NCI-H1105 (cell line): ENCODE results near the gene RBM48.
"Not testable (repeated sequence)": the region's sequence is repeated elsewhere in the genome, so short reads cannot be mapped to it uniquely, and the experiment has no call there.

ENCODE experiments used
- DNase-seq: peaks from one replicate; lab custom pipeline; 2025; lab: John Stamatoyannopoulos, UW

RBM48 gene

DNA sequence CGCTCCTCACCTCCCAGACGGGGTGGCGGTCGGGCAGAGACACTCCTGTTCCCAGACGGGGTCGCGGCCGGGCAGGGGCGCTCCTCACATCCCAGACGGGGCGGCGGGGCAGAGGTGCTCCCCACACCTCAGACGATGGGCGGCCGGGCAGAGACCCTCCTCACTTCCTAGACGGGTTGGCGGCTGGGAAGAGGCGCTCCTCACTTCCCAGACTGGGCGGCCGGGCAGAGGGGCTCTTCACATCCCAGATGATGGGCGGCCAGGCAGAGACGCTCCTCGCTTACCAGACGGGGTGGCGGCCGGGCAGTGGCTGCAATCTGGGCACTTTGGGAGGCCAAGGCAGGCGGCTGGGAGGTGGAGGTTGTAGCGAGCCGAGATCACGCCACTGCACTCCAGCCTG, 16.5 kb downstream of the RBM48 start:
- not testable (repeated sequence) for DNase-seq

- no peak for DNase-seq
Measured at GRCh38 chr7:92546856-92547497, 18.4 kb downstream of the RBM48 start.

DNA sequence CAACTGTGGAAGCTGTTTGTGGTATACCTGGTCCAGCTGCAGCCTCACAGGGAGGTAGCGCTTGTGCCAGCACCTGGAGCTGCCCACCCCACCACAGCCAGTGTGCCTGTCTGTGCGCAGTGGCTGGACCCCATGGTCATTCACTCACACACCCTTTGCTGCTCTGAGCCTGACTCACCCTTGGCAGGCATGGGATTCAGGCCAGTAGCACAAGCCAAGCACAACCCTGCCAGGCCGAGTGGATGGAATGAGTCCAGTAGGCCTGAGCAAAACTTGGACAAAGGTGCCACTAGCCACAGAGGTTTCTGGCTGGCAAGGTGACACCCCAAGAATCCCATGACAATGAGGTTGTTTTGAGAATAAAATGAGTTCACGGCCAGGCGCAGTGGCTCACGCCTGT, 19.0 kb downstream of the RBM48 start:
- DNase-seq, result no peak

DNA sequence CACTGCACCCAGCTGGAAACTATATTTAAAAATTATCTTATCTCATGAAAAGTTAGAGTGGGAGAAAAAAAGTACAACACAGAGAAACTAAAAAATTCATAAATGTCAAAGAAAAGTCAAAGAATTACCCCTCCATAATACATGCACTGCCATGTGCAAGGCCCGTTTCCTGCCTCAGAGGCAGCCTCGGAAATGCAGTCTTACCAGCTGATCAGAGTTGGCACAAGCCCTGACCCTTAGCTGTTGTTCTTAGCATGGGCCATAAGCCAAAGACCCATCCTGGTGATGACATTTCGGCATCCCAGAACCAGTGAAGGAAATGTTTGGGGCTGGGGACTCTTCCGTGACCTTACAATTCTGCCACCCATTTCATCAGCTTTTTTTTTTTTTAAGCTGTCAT, 21.6 kb downstream of the RBM48 start:
- DNase-seq, result no peak

DNA sequence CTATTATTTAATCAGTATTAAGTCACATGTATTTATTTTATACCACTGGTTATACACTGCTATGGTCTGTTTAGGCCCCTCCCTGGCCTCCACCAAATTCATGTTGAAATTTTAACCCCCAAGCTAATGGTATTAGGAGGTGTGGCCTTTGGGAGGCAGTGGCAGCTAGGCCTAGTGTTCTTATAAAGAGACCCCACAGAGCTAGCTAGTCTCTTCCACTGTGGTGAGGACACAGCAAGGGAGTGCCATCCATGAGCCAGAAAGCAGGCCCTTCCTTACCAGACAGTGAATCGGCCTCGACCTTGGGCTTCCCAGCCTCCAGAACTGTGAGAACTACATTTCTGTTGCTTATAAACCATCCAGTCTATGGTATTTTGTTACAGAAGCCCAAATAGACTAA, 28.7 kb downstream of the RBM48 start:
- no peak for DNase-seq

GRCh38 chr7:92557808-92558362, 29.3 kb downstream of the RBM48 start:
- no peak for DNase-seq

- DNase-seq, result no peak
Measured at GRCh38 chr7:92560602-92561001, 32.0 kb downstream of the RBM48 start.

- DNase-seq, result no peak
Measured at GRCh38 chr7:92563345-92563744, 34.8 kb downstream of the RBM48 start.

DNA sequence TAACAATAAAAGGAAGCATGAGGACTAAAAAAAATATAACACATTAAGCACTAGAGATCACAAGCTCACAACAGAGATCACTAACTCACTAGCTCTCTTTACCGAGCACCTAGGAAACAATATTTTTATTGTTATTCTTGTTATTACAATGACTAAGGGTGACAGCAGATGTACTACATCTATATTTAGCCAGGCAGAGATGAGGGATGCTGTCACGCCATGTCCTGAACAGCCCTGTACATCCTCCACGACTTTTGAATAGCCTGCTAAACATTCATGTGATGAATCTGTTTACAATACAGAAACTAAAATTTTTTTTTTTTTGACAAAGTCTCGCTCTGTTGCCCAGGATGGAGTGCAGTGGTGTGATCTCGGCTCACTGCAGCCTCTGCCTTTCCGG, 38.9 kb downstream of the RBM48 start:
- DNase-seq, result no peak

GRCh38 chr7:92569137-92569536, 40.5 kb downstream of the RBM48 start:
- DNase-seq, result no peak

DNA sequence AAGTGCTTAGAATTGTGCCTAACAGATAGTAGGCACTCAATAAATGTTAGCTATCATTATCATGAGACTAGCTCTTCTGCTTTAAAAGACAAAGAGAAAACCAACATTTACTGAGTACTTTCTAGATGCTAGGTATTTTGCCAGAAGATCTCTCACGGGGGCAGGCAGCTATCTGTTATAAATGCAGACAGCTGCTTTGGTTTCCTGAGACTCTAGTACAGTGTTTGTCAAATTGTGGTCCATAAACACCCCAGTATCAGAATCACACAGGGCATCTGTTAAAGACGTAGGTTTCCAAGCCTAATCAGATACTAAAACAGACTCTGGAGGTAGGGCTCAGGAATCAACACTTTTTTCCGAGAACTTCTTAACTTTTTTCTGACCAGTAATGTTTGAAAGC, 47.7 kb downstream of the RBM48 start:
- DNase-seq, result no peak

- DNase-seq, result no peak
Measured at GRCh38 chr7:92582948-92583347, 54.4 kb downstream of the RBM48 start.

GRCh38 chr7:92584953-92585352, 56.4 kb downstream of the RBM48 start:
- no peak for DNase-seq

- no peak for DNase-seq
Measured at GRCh38 chr7:92586403-92586802, 57.8 kb downstream of the RBM48 start.

DNA sequence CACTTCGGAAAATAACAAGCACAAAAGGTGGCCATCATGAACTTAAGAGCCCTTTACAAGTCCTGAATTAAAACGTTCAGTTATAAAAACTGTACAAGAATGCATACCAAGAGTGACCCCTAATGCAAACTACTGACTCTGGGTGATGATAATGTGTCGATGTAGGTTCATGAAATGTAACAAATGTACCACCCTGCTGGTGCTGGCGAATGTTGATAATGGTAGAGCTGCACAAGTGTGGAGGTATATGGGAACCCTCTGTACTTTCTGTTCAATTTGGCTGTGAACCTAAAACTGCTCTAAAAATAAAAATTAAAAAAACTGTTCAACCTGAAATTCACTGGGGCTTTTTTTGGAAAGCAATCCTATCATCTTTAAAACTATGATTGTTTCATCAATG, 58.2 kb downstream of the RBM48 start:
- DNase-seq, result no peak
